Activated CD4-positive, alpha-beta T cell treated with anti-CD3 and anti-CD28 coated beads for 24 hours (primary cell): ENCODE results near the gene ERC2.

Experiments
- DNase-seq, 2 donors: peaks; one replicate each; pipeline ENCODE4 v3.0.0-alpha.2; 2020; ENCODE audit warnings: low read depth in 2 of 2

Gene ERC2

GRCh38 chr3:55477306-55478303, 990.7 kb downstream of the ERC2 start:
- DNase-seq: no peak

- no peak for DNase-seq
Observed at GRCh38 chr3:55476515-55476914, 991.8 kb downstream of the ERC2 start.

DNA sequence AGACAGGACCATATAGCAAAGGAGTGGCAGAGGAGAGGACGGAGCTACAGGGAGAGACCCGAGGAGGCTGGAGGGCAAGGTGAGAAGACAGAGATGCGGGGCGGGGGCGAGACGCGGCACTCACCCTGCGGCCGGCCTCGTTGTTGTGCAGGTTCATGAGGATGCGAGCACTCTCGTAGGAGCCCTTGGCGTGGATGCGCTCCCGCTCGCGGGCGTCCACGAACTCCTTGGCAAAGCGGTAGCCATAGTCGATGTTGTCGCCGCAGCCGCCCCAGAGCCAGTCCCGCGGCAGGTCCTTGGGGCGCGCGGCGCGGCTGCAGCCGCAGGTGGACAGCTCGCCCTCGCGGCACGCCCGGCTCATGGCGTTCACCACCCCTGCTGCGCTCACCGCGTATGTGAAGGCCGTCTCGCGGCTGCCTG, 994.0 kb downstream of the ERC2 start:
- no peak for DNase-seq

DNA sequence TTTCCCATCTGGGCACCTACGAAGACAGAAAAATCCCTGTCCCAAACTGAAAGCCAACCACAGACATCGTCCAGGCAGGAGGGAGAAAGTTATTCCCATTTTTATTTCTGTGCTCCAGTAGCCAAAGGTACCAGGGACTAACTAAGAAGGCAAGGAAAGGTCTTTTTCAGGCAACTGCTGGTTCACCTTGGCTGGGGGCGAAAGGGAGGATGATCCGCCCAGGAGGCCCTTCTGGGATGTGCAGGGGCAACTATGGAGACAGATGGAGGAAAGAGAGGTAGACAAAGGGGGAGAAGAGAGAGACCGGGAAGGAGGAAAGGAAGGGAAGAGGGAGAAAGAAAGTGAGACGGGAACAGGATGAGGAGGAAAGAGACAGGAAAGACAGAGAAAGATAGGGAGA, 994.5 kb downstream of the ERC2 start:
- DNase-seq: no peak

GRCh38 chr3:55471522-55472280, 996.6 kb downstream of the ERC2 start:
- no peak for DNase-seq

GRCh38 chr3:55471084-55471483, 997.2 kb downstream of the ERC2 start:
- no peak for DNase-seq

DNA sequence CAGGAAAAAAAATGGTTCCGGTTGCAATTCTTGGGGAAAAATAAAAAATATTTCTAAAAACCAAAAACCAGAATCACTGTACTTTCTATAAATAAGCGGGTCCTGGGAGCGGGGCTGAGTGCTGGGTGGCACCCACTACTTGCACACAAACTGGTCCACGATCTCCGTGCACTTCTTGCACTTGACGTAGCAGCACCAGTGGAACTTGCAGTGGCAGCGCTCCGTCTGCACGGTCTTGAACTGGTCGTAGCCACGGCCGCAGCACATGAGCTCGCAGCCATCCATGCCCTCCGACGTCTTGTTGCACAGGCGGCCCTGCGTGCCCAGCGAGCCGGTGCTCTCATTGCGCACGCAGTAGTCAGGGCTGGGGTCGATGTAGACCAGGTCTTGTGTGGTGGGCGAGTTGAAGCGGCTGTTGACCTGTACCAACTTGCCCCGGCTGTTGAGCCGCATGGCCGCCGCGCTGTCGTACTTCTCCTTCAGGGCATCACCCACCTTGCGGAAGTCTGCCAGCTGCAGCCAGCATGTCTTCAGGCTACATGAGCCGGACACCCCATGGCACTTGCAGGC, 998.2 kb downstream of the ERC2 start:
- DNase-seq: no peak

GRCh38 chr3:55468251-55468650, 1000.0 kb downstream of the ERC2 start:
- DNase-seq: no peak

DNA sequence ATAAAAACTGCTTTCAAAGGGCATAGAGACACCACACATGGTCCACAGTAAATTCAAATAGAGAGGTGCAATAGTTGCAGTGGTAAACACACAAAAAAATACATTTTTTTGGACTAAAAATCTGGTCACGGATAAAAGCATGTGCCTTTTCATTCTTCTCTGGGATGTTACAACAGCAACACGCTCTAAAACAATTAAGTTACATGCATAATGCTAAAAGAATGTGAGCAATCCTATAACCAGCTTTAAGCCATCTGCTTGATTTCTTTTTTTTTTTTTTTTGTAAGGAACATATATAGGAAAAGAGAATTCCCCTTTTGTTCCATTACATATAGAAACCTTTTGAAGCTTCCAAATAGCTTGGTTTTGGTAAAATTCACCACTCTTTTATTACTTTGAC, 1001.2 kb downstream of the ERC2 start:
- no peak for DNase-seq

DNA sequence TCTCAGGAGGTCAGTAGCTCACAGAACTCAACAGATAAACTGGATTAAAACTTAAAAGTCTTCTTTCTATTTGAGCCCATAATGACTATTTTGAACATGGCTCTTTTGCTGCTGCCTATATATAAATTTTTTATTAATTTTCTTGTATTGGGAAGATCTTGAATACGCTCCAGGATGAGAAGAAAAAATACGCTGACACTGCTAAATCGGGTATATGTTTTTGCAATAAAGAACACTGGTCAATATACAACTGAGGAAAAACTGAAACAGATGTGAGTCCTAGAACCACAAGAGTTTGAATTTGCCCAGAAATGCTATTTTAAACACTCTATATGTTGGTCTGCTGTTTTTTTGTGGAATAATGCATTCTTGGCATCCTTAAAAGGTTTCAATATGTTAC, 1001.7 kb downstream of the ERC2 start:
- DNase-seq: no peak

DNA sequence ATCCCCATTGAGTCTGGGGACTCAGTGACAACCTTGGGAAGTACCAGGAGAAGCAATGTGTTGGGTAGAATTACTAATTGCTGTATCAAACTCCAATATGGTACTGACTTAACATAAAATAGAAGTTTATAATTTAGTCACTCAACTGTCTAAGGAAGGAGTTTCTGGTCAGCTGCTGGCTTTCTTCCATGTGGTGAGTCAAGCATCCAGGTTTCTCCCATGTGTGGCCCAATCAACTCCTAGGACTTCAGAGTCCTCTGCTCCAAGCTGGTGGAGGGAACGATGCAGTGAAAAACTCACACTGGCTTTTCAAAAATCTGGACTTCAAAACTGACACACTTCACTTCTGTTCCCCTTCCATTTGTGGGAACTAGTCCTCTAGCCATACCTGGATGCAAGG, 1006.4 kb downstream of the ERC2 start:
- DNase-seq: no peak

DNA sequence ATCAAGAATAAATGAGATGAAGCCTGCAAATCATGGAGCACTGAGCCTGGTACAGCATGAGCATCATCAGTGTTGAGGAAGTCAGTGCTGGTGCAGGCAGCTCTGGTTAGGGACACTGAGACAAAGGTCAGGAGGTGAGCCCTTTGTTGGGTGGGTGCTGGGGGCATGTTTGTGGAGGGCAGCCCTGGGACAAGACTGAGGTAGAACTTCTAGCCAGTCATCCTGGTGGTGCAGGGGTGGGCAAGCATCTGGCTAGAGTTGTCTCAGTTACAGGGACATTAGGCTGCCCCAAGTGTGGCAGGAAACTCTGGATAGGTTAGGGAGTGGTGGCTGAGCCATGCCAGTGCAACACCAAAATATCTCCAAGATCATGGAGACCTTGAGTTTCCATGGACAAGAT, 1008.4 kb downstream of the ERC2 start:
- DNase-seq: no peak
